Mucosa of gallbladder (tissue), 1 donor: ENCODE measurements around the gene PTPRG. TPM values are rescaled to one million over a fixed set of nuclear protein-coding genes. Genes with fewer than 3 reads are reported as not detected.
"Not testable (repeated sequence)": the region's sequence is repeated elsewhere in the genome, so short reads cannot be mapped to it uniquely, and the experiment has no call there.

Experiments used
- DNase-seq: peaks from one replicate; pipeline ENCODE4 v3.0.0-alpha.2; 2020; ENCODE audit warnings: low spot score
- total RNA-seq: library from RNA; stranded (reverse); gene quantifications from one replicate; pipeline ENCODE4 v1.2.1, GENCODE V29; 2021
- donor health status: DM: no; HTN: no; CAD: no.

PTPRG gene
- total RNA-seq, 1 donor from 2014 or later, result 38.1 TPM

- no peak for DNase-seq
Observed at GRCh38 chr3:61724801-61725200, 163.4 kb downstream of the PTPRG start.

DNA sequence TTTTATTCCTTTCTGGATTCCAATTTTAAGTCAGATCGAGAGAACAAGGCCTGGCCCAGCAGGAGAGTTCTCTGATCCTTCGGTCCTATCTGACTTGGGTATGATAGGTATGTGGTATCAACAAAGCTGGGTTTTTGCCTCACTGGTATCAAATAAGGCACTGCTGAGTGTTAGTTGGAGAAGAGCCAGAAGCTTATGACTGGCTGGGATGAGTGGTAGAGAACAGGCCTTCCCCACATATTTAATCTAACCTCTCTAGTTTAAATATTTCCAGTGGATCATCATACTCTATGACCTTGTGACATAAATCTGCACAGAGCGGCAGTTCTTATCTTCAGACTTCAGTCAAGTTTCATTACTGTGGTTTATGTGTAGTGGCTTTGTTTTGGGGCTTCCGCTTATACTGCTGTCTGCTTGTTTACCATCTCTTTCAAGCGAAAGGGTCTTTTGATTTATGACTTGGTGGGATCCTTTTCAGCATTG lies 164.5 kb downstream of the PTPRG start:
- DNase-seq, result no peak

- DNase-seq, result no peak
Observed at GRCh38 chr3:61727435-61727834, 166.1 kb downstream of the PTPRG start.

DNA sequence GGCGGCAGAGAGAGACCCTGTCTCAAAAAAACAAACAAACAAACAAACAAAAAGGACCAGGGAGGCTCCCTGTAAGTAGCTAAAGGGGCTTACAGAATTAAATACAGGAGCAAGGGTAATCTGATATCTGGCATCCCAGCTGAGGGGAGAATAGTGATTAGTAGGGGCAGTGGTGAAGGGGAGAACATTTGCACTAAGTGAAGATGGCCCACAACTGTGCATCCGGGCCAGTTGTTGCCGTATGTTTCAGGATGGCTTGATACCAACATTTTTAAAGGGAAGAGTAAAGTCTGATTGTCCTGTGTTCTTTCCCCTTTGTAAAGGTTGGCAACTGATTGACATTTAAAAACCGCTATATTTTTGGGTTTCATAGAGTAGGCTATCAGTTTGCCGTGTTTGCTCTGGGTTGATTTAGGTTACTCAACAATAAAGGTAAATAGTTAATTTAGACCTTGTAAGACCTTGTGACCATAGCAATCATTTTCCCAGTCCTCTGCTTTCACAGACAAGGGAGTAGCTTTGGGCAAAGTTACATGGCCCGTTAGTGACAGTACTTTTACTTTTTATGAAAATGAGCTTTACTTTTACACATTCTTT lies 167.8 kb downstream of the PTPRG start:
- no peak for DNase-seq

- no peak for DNase-seq
Observed at GRCh38 chr3:61730056-61730455, 168.7 kb downstream of the PTPRG start.

GRCh38 chr3:61730577-61731231 lies 169.3 kb downstream of the PTPRG start:
- no peak for DNase-seq

DNA sequence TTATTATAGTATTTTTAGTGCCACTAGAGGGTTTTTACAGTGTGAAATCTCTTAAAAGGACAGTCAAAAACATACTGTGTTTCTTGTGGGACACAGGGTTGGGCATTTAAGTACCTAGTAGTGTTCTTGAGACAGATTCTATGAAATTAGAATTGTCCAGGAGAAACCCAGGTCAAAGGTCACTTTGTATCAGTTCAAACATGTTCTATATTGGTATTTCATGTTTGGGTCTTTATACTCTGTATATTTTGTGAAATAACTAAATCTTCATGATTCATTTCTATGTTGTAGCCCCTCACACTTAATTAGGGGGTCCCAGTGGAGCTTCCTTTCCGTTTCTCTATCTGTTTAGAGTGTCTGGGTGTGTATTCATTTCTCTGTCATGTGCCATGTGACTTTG lies 171.6 kb downstream of the PTPRG start:
- no peak for DNase-seq

GRCh38 chr3:61733876-61734275 lies 172.5 kb downstream of the PTPRG start:
- DNase-seq, result no peak

DNA sequence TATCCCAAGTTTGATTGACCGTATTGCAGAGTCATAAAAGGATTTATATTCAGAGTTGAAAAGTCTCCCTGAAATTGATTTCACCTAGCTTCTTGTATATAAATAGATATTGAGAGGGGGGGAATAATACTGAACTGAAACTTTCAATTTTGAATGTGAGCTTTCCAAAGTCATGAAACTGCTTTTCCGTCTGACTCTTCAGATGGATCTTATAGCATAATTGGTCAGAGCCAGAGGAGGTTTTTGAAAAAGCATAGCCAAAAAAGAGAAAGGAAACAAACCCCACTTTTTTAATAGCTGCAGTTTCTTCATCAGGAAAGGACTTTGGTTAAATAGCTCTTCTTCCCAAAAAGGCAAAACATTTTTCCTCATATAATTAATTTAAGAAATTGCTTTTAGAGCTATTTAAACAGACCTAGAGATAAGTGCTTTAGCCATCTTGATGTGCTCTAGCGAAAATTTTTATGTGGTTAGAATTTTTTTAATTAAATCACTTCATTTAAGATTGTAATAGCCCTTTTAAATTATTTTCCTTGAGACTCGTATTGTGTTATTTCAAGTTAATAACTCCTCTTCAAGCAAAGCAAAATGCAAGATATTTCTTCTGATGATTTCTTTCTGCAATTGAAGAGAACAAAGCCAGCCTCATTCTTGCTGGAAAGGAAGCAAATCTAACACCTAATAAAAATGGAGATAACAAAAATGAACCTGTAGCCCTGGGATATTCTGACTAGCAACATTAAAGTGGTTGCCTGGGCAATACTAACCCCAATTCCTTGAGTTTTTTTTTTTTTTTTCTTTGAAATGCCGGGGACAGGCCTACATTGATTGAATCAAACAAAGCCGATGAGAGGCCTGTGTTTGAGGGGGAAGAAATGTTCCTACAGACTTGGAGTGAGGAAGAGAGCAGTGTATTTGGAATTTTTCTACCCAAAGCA lies 173.6 kb downstream of the PTPRG start:
- DNase-seq, result no peak

- no peak for DNase-seq
Observed at GRCh38 chr3:61736506-61736905, 175.1 kb downstream of the PTPRG start.

DNA sequence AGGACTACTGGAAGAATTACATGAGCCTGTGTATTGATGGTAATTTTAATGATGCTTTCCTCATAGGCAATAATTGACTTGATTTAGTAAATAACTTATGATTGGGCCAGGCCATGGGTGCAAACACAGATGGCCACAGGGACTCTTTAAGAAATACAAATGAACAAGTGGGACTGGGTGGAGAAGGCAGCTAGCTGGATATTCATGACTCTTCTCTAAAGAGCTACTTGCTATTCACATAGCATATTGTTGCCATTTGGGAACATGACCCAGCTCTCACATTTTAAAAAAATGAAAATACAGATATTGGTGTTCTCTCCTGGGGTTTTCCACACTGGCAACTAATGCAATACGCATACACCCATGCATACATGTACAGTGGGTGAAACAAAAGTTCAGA lies 178.3 kb downstream of the PTPRG start:
- DNase-seq, result no peak

DNA sequence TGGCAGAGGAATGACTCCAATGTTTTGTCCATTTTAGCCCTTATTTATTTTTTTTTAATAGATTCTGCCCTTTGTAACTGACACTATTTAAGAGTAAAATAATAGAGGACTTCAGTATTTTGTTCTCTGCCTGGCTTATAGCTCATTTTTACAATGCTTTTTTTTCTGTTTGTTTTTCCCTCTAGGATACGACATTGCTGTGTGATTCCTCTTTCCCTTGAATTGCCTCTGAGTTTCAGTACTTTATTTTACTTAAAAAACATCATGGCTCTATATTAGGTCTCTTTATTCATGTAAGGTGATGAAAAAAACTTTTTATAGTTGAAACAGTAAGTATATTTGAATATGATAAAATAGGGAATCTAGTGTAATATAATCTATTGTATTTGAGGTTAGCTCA lies 179.1 kb downstream of the PTPRG start:
- DNase-seq, result no peak

GRCh38 chr3:61741551-61741950 lies 180.2 kb downstream of the PTPRG start:
- DNase-seq, result no peak

- no peak for DNase-seq
Observed at GRCh38 chr3:61742006-61742405, 180.6 kb downstream of the PTPRG start.

DNA sequence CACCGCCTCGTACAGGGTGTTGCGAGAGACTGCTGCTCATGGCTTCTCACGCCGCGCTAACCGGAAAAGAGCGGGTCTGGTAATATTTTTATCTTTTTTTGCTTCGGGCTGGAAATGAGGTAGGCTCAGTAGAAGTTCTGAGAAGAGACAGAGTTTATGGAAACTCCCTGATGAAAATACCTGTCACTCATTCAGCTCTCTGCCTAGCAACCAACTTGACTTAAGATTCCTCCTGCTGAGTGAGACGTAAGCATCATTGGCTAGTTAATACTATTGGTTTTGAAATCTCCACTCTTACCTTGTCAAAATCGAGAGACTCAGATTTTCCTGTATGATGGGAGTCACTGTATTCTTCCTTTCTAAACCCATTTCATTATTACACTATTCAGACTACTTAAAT lies 181.7 kb downstream of the PTPRG start:
- no peak for DNase-seq

DNA sequence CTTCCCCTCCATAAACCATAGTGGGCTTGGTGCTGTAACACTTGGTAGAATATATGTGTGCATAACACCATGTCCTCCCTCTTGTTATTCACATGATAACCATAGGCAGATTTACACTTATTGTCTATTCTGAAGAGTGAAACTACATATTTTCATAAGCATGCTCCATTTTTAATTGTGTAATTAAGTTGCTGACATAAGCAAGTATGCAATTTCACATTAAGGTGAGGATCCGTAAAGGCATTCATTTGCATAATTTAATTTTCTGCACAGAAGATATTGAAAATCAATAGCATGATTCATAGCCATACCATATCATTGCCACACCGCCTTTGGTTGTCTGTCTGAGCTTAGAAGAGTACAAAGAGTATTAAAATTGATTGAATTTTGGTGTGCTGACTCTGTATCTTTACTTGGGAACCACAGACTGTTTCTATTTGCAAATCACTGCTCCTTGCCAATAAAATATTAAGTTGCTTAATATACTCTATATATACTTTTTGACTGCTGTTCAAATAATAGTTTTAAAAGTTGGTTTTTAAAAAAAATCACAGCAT lies 182.4 kb downstream of the PTPRG start:
- DNase-seq, result no peak

DNA sequence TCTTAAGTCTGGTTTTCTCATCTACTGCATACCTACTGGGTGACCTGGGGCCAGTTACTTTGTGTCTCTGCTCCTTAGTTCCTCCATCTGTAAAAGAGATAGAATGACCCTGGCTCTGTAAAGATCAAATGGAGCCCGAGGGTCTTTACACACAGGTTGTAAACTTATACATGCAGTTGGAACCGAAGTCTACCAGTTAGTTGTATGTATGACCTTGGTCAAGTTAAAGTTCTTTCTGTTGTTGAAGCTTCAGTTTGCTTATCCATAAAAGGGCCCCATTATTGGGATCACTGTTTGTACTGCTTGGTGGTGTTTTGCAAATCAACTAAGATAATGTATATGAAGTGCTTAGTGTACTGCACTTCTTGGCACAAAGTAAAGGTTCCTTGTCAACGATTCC lies 186.9 kb downstream of the PTPRG start:
- no peak for DNase-seq

GRCh38 chr3:61750766-61751165 lies 189.4 kb downstream of the PTPRG start:
- no peak for DNase-seq

DNA sequence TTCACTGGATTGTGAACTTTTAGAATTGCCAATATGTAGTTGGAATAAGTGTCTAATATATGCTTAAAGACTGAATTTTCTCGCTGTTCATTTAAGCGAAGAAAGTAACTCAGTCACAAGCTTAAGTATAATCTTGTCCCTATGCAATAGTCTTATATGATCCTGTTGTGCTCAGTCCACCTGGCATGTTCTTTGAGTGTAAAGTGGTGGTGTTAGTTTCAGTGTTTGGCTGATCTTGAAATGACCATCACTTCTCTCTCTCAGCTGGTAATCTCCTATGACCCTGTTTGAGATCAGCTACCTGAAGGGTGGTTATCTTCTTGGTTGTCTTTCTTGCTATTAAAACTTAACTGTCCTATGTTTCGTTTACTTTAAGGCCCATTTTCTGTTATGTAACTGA lies 197.5 kb downstream of the PTPRG start:
- no peak for DNase-seq

DNA sequence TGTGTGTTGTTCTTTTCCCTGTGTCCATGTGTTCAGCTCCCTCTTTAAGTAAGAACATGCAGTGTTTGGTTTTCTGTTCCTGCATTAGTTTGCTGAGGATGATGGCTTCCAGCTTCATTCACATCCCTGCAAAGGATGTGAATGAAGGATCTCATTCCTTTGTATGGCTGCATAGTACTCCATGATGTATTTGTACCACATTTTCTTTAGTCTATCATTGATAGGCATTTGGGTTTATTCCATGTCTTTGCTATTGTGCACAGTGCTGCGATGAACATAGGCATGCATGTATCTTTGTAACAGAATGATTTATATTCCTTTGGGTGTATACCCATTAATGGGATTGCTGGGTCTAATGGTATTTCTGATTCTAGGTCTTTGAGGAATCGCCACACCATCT lies 199.4 kb downstream of the PTPRG start:
- not testable (repeated sequence) for DNase-seq

GRCh38 chr3:61761694-61762430 lies 200.5 kb downstream of the PTPRG start:
- DNase-seq, result no peak
